VCaP (cell line): ENCODE data around the gene GTF2IRD1.
"Not testable (repeated sequence)": the region's sequence is repeated elsewhere in the genome, so short reads cannot be mapped to it uniquely, and the experiment has no call there.

Experiments
- H3K27ac ChIP-seq: fragments of 450-650 bp; 2 replicates; pipeline ENCODE4 v1.5.1; 2017
- CTCF ChIP-seq: fragments of 450-650 bp; conservative IDR thresholded peaks from 2 replicates; pipeline ENCODE4 v1.5.1; 2017; ENCODE audit warnings: mild to moderate bottlenecking, moderate library complexity

The GTF2IRD1 gene

GRCh38 chr7:74507538-74508319, 54.0 kb downstream of the GTF2IRD1 start:
- no peak for TF ChIP-seq CTCF
- no peak overlapping the region for H3K27ac ChIP-seq

GRCh38 chr7:74509453-74509852, 55.7 kb downstream of the GTF2IRD1 start:
- H3K27ac ChIP-seq: not testable (repeated sequence)

- no peak overlapping the region for H3K27ac ChIP-seq
- TF ChIP-seq CTCF: no peak
Observed at GRCh38 chr7:74511345-74511744, 57.6 kb downstream of the GTF2IRD1 start.

GRCh38 chr7:74512762-74513161, 59.1 kb downstream of the GTF2IRD1 start:
- H3K27ac ChIP-seq: no peak overlapping the region
- no peak for TF ChIP-seq CTCF

GRCh38 chr7:74514131-74514591, 60.5 kb downstream of the GTF2IRD1 start:
- no peak overlapping the region for H3K27ac ChIP-seq
- TF ChIP-seq CTCF: no peak

GRCh38 chr7:74515276-74515675, 61.6 kb downstream of the GTF2IRD1 start:
- TF ChIP-seq CTCF: no peak
- no peak overlapping the region for H3K27ac ChIP-seq

GRCh38 chr7:74516214-74516613, 62.5 kb downstream of the GTF2IRD1 start:
- H3K27ac ChIP-seq: no peak overlapping the region
- TF ChIP-seq CTCF: no peak

- no peak overlapping the region for H3K27ac ChIP-seq
- no peak for TF ChIP-seq CTCF
Observed at GRCh38 chr7:74518041-74518440, 64.3 kb downstream of the GTF2IRD1 start.
